HG03469 (cell line): Measurements from ENCODE around the gene VIPR2.

Experiments used
- ATAC-seq: cut with Tn5 transposase; IDR thresholded peaks from one replicate; pipeline ENCODE4 v1.9.1; 2021; ENCODE audit warnings: mild to moderate bottlenecking, moderate library complexity, moderate number of reproducible peaks; ENCODE audit not compliant: unreplicated experiment

The VIPR2 gene

DNA sequence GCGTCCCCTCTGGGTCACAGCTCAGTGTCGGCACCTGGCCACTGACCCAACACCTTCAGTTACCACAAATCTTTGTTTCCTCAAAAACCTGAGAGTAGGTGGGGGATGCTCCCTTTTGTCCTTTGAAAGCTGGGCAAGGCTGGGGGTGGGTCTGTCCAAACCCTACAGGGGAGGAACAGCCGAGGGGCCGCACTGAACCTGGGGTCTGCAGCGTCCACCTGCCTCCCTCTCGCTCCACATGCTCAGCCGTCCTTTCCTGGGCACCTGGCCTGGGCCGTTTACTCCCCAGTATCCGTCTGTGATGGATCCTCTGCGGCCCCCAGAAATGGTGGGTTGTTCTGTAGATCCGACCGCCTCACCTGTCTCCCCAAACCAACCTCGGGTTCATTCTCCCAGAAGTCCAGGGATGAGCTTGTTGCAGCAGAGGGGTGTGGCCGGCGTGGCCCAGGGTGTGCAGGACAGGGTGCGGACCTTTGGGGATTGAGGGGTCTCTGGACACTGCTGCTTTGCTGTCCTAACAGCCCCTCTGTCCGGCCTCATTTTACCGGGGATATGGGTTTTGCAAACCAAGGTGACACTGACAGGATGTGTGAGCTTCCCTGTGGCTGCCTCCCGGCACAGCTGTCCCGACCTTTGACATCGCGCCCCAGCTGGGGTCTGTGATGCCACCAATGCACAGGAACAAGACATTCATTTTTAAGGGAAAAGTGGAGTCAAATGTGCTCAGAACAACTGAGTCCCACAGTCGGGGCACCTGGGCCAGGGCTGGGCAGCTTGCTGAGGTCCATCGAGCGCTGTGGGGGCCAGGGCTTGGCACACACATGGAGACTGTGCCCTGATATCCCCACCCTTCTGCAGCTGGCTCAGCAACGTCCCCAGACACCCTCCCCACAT lies 115.9 kb downstream of the VIPR2 start:
- ATAC-seq: no peak

DNA sequence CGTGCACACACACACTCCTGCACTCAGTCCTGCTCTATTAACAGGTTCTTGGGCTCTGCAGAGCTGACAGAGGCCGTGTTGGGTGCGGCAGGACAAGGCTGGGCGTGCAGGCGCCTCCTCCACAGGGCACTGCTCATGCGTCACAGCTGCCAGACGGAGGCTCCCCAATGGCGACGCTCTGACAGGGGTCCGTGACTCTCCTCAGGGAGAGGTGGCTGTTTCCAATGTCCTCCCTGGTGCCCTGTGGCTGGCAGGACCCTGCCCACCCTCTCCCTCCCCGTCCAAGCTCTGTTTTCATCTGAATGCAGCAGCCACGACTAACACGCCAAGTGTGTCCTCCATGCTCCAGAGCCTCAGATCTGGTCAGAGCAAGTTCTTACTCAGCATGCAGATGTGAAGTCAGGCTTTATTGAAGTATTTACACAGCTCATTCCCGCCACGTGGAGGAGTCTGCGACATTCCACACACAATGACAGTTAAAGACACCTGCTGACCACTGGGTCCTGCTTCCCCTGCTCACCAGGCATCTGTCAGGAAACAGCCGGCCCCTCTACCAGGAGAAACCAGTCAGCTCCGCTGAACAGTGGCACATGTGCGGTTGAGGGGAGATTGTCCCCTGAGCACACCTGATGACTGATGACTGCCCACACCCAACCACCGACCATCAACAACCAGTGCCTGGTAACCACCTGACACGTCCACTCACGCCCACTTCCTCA lies 116.7 kb downstream of the VIPR2 start:
- no peak for ATAC-seq

DNA sequence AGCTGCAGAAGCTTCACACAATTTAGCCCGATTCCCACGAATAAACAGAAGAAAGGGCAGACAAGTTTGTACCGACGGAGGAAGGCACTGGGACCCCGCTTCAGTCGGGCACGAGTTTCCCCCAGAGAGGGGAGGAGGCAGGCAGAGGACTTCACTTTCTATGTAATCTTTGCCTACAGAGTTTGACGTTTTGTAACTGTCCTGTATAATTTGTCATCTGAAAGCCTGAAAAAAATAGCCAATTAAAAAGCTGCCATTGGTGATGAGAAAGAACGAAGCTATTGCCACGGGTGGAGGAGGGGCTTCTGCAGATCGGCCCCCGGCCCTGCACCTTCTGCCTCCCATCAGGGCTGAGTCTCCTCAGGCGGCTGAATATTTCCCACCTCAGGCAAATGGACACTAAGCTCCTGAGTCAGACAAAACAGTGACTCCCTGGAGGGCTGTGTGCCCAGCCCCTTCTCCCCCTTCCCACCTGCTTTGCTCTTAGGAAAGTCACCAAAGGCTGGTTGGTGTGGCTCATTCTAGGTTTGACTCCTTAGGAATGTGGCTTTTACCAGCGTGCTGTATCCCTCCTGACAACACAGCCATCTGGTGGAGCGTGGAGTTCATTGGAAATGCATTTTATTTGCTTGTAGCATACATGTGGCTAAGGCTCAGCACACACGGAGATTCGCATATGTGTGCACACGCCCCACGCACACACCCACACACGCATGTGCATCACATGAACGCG lies 117.4 kb downstream of the VIPR2 start:
- no peak for ATAC-seq

DNA sequence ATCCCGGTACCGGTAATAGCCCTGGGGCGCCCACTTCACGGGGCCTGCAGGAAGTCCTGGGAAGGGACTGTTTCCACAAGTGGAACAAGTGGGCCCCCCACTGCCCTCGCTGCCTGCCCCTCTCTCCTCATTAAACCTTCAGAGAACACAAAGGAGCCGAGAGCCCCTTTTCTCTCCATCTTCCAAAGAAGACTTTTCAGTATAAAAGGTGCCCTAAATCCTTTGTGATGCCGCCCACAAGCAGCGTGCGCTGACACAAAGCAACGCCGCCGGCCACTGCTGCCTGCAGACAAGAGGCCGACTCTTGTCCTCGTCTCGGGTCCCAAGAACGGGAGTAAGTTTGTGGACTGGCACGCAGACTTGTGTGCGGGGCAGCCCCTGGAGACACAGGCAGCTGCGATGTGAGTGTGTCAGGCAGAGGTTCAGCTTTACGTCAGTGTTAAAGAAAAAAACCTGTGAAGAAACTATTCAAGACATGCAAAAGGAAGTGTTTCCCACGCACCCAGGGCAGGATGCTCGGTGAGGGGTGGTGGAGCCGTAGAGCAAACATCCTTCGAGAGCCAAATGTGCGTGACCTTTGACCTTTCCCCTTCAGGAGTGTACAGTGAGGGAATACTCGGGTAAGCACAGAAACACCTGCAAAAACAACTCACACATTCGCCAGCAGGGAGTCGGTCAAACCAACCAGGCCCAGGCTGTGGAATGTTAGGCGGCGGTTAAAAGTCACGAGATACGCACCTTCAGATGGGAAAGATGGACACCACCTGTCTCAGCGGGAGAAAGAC lies 118.2 kb downstream of the VIPR2 start:
- ATAC-seq: no peak

DNA sequence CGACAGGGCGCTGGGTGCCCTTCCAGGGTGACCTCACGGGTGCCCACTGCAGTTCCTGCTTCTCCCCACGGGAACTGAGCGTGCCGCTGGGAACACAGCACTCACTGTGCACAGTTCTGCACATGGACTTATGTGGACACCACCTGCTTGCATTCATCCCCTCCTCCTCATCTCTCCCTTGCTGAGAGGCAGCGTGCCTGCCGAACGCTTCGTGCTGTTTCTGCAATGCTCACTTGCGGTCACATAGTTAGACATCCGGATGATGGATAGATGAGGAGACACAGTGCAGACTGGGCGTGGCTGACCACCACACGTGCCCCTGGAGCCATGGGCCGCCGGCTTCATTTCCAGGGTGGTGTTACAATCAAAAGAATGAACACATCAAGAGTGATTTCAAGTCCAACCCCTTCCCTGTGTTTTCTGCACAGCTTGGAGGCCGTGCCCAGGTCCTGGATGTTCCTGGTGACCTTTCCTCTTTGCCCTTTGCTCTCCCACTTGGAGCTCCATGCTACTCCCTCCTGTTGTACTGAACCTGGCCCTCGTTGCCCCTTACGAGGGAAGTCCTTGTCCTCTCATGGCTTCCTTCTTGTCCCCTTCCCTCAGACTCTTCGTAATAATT lies 119.4 kb downstream of the VIPR2 start:
- ATAC-seq: no peak

DNA sequence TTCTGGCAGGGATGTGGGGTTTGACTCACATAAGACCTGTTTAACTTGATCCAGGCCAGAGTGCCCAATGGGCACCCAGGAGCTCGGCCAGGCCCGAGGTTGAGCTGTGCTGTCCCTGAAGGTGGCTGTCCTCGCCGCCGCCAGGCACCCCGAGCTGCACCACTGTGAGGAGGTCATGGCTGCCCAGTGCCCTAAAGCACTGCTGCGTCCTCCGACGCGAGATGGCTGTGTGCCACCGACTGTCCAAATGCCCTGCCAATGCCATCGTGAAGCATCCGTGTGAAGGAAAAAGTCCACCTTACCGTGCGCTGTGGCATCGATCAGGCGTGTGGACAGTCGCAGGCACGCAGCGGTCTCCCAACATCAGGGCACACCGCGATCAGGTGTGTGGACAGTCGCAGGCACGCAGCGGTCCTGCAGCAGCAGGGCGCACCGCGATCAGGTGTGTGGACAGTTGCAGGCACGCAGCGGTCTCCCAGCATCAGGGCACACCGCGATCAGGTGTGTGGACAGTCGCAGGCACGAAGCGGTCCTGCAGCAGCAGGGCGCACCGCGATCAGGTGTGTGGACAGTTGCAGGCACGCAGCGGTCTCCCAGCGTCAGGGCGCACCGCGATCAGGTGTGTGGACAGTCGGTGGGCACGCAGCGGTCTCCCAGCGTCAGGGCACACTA lies 120.3 kb downstream of the VIPR2 start:
- no peak for ATAC-seq

DNA sequence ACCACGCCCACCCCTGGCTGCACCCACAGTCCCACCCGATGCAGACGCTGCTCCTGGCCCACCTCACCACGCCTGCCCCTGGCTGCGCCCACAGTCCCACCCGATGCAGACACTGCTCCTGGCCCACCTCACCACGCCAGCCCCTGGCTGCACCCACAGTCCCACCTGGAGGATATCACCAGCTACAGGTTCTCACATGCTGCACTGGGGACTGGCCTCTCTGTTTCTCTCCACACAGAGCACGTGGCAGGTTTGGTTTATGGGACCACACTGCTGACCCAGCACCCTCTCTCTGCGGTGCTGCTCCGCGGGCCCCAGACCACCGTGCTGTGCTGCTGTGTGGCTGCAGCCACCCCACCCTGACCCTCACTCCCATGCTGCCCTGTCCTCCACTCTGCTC lies 120.9 kb downstream of the VIPR2 start:
- no peak for ATAC-seq

DNA sequence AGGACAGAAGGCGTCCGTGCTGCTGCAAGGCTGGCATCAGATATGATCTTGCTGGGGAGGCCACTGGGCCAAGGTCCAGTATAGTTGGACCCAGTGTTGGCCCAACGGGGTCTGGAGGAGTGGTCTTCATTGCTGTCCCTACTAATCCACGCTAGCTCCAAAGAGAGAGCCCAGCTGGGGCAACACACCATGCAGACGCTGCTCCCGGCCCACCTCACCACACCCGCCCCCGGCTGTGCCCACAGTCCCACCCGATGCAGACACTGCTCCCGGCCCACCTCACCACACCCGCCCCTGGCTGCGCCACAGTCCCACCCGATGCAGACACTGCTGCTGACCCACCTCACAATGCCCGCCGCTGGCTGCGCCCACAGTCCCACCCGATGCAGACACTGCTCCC lies 121.5 kb downstream of the VIPR2 start:
- ATAC-seq: no peak

DNA sequence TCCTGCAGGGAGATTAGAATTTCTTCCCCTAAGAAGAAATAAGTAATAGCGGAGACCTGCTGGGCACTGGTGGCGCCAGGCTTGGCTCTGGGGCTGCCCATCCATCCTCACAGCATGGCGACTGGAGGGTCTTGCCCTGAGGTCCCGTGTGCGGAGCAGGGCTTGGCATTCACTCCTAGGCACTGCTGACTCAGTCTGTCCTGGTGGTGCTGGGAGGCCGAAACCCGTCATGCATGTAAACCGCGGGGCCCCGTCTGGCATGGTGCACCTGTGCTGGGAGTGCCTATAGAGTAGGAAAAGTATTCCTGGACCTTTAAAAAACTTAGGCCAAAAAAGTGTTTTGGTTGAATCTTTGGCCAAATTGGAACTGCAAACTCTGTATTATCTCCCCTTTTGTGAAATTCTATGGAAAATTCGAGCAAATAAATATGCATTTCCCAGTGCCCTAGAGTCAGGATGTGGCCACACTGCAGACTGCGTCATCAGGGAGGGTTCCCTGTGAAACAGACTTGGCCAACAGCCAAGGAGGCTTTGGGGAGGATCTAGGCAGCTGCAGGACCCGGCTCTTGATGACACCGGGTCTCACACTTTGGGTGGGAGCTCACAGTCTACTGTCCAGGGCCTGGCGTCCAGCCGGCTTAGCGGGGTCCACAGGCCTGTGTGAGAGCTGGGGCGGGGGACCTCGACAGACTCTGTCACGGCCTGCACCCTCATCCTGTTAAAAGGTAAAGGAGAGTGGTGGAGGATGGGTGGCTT lies 122.3 kb downstream of the VIPR2 start:
- ATAC-seq: no peak

DNA sequence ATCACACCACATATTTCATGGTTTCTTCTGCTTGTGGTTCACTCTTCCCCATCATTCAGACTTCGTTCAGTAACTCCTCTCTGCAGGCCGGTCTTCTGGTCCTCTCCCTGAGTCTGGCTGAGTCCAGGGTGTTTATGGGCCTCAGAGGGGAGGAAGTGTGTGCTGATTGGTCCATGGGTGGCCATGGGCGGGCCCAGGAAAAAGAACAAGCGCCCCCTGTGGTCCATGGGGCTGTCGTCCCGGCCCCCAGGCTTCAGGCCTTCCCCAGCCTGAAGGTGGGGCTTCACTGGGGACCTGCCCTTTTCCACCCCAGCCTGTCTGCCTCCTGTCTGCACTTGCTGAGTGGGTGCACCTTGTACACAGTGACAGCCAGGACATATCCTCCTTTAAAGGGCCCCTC lies 123.7 kb downstream of the VIPR2 start:
- ATAC-seq: no peak

DNA sequence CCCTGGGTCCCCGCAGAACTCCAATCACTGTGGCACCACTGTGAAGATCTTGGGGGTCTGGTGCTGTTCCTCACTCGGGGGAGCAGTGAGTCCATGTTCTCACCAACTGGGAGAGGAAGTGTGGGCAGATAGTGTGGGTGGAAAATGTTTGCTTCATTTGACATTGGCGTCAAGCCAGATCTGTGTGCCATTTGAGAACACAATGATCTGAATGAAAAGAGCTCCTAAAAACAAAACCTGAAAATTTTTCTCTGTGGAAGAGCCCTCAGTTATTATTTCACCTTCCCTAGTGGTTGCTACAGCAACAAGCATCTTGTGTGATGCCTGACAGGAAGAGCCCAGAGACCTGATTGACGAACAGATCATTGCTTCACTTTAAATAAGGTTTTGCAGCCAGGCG lies 125.6 kb downstream of the VIPR2 start:
- ATAC-seq: no peak

DNA sequence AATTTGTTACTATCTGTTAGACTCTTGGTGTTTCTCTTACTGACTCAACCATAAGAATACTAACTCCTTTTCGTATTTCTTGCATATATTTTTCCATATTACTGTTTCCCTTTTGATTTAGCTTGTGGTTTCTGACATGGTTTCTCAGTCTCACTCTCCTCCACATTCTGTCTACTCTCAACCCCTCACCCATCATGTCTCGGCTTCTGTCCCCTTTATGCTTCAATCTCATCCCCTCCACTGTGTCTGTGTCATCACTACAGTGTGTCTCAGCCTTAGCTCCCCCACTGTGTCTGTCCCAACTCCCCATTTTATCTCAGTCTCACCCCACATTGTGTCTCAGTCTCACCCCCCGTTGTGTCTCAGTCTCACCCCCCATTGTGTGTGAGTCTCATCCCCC lies 126.9 kb downstream of the VIPR2 start:
- no peak for ATAC-seq

DNA sequence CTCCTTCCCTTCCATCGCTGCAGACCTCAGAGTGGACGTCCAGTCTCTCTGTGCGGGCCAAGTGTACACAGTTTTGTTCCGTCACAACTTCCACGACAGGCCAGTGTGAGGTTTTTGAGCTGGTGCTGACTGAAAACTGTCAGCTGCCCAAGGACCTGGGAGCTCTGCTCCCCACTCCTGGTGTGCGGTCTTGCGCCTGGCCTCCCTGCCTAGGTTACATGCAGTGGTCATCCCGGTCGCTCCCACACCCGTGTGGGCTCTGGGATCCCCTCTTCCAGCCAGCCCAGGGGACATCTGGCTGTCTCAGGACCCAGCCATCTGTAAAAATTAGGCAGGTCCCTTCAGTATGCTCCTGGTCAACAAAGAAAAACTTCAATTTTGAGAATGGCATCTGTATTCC lies 127.5 kb downstream of the VIPR2 start:
- ATAC-seq: no peak

DNA sequence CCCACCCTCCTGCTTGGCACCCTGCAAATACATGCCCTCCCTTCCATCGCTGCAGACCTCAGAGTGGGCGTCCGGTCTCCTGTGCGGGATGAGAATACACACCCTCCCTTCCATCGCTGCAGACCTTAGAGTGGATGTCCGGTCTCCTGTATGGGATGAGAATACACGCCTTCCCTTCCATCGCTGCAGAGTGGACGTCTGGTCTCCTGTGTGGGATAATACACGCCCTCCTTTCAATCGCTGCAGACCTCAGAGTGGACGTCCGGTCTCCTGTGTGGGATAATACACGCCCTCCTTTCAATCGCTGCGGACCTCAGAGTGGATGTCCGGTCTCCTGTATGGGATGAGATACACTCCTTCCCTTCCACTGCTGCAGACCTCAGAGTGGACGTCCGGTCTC lies 128.1 kb downstream of the VIPR2 start:
- ATAC-seq: no peak

DNA sequence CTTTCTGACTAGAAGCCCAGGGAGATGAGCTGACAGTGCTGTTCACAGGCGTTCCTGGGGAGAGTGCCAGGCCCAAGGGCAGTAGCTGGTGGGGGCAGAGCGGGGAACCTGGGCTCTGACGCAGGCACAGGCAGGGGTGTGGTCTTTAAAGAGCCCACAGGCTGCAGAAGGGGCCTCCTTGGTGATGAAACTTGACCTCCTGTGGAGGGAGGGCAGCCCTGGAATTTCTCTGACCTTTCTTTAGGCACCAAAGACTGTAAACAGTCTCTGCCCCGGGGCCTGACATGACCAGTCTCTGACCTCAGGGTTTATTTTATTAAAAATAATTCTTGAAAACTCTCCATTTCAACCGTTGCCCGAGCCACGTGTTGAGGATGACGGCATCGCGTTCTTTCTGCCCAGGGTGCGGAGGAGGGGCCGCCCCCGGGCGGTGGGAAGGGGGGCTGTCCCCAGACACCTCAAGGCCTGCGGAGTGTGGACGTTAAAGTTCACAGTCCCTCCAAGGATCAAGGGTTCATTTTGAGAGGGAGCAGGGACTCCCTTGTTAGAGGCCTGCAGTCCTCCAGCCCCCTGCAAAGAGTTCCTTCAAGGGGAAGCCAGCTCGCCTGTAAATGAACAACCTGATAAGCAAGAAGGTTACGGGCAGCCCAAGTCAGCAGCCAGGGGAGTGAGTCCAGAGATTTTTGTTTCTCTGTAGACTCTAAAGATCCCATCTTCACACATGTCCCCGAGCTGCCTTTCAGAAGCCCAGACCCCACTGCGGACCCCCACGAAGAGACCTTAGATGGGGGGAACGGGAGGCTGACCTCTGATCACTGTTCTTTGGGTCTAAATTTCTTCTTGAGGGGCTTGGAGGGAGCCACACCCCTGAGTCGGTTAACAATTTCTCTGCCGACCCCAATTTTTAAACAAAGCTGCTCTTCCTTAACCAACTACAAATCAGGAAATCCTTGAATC lies 128.9 kb downstream of the VIPR2 start:
- ATAC-seq: no peak

DNA sequence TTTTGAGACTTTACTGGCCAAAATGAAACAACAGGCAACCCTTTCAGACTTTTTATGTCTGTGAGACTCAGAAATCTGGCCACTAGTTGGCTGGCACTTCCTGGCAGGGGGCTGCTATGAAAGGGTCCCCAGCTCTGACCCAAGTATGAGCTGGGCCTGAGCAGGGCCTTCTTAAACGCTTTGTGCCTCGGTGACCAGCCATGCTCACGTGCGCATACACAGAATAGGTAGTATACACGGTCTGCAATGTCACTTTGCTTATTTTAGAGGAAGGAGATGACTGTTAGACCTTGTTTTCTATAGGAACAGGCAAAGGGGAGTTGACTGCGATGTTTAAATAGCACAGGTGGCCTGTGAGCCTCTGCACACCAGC lies 129.6 kb downstream of the VIPR2 start:
- ATAC-seq: no peak

DNA sequence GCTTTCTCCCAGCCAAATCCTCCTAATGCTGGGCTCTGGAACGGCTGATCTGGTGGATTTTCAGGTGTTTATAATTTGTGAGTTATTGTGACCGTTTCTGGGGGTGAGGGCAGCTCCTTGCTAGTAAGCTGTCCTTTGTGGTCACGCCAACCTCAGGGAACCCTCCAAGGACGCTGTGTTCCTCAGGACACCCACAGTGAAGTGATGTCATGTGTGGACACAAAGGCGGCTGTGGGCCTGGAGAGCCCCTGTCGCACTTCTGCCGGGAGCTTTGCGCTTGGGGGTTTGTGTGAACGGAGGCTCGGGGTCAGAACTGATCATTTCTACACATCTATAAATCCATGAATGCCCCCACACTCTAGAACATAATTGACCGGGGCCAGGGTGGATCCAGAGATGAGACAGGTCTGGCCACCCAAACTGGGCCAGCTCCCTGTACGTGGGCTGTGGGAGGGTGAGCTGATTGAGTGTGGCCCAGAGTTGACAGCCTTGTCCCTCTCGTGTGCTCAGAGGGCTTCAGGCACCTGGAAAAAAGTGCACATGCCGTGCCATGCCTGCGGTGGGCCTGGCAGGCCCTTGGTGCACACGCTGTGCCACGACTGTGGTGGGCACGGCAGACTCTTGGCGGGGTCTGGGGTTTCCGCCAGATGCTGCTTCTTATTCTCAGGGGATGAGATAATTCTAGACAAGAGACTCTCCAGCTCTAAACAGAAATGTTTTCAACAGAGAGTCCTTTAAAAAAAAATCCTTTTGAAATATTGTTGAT lies 130.2 kb downstream of the VIPR2 start:
- ATAC-seq: no peak
